ENCODE data around the gene GOLGA8B.
A peak's percentile ranks its signal among the peaks of the same experiment; 100 is the strongest.

GOLGA8B gene

DNA sequence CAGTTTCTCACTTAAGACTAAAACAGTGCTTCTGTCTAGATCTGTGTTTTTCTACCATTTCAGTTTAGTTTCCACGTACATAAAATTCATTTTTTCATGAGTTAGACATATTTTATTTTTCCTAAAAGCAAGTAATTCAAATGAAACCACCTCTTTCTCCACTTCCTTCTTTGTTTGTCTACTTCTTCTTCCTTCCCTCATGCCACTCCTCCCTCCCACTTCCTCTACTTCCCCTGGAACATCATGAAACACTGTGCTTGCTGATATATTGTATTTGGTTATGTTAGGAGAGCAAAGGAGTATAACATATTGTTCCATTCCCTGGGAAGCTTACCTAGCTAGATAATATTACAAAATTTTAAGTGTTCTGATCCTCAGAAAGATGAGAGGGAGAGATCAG lies 36.7 kb upstream of the GOLGA8B start:
- no peak for DNase-seq (ENCODE audit: insufficient read length, low spot score)
- no peak for FAIRE-seq
- TF ChIP-seq, protein P1, sequence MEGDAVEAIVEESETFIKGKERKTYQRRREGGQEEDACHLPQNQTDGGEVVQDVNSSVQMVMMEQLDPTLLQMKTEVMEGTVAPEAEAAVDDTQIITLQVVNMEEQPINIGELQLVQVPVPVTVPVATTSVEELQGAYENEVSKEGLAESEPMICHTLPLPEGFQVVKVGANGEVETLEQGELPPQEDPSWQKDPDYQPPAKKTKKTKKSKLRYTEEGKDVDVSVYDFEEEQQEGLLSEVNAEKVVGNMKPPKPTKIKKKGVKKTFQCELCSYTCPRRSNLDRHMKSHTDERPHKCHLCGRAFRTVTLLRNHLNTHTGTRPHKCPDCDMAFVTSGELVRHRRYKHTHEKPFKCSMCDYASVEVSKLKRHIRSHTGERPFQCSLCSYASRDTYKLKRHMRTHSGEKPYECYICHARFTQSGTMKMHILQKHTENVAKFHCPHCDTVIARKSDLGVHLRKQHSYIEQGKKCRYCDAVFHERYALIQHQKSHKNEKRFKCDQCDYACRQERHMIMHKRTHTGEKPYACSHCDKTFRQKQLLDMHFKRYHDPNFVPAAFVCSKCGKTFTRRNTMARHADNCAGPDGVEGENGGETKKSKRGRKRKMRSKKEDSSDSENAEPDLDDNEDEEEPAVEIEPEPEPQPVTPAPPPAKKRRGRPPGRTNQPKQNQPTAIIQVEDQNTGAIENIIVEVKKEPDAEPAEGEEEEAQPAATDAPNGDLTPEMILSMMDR (IDR thresholded peaks at IDR 0.05; ENCODE audit: insufficient read depth, missing control alignments) = no peak

DNA sequence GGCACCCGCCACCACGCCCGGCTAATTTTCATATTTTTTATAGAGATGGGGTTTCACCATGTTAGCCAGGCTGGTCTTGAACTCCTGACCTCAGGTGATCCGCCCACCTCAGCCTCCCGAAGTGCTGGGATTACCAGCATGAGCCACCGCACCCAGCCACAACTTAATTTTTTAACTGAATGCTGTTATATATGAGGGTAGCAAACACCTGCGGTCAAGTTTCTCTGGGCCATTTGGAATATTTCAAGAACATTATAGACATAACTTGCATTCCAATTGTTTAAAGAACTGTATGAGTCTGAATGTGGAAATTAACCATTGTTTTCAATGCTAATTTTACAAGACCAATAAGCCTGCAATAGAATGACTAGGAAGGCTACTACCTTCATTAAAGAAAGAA lies 35.7 kb upstream of the GOLGA8B start:
- FAIRE-seq (no peak), DNase-seq (ENCODE audit: insufficient read length, low spot score) (no peak)
- TF ChIP-seq, protein P1 (IDR thresholded peaks at IDR 0.05; ENCODE audit: insufficient read depth, missing control alignments) = no peak

DNA sequence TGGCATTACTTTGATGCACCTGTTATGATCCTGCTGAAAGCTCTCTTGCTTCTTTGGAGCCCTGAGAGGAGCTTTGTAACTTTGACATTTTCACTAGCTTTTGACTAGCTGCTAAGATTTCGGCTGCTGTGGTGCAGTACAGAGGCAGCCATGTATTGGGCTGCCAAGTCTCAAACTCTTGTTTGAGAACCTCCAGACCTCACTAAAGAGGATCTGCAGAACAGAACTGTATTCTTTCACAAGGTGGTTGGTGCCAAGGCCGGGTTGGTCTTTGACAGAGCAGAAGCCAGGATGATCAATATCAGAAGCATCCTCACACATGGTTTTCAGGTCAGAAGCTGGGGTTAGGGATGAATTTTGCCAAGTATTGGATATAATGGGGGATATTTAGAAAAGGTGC lies 34.6 kb upstream of the GOLGA8B start:
- FAIRE-seq (no peak), DNase-seq (ENCODE audit: insufficient read length, low spot score) (no peak)
- TF ChIP-seq, protein P1 (IDR thresholded peaks at IDR 0.05; ENCODE audit: insufficient read depth, missing control alignments) = no peak

DNA sequence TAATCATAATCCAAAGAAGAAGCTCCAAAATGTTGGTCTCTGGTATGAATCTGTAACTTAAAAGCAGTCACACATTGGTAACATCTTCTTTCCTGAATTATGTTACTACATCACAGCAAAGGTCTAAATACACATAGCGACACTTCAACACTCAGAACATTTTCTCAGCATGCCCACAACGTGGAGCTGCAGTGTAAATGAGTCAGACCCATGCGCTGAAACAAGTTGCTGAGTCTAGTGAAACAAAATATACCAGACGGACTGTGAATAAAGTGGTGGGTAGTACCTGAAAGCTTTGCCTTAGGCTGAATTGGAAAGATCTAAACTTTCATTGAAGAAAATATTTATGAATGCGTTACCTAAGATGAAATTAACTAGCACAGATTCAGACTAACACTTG lies 33.2 kb upstream of the GOLGA8B start:
- TF ChIP-seq, protein P1 (IDR thresholded peaks at IDR 0.05; ENCODE audit: insufficient read depth, missing control alignments) = peak; percentile 21
- FAIRE-seq (no peak), DNase-seq (ENCODE audit: insufficient read length, low spot score) (no peak)

DNA sequence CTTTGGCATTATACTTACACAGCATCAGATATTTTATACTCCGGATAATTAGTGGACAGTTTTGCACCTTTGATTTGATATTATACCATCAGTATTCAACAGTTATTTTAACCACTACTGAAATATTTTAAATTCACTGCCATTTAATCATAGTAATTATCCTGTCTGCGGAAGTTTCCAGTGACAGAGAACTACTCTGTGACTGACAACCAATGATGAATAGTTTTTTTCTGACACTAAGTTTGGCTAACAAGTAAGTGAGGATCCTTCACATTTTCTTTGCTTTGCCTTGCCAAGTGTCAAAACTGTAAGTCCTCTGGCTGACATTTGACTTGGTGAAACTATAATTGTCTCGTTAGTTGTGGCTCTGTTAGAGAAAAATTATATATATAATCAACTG lies 30.5 kb upstream of the GOLGA8B start:
- DNase-seq (ENCODE audit: insufficient read length, low spot score) = no peak
- TF ChIP-seq, protein P1 (IDR thresholded peaks at IDR 0.05; ENCODE audit: insufficient read depth, missing control alignments) = no peak
- FAIRE-seq = no peak

DNA sequence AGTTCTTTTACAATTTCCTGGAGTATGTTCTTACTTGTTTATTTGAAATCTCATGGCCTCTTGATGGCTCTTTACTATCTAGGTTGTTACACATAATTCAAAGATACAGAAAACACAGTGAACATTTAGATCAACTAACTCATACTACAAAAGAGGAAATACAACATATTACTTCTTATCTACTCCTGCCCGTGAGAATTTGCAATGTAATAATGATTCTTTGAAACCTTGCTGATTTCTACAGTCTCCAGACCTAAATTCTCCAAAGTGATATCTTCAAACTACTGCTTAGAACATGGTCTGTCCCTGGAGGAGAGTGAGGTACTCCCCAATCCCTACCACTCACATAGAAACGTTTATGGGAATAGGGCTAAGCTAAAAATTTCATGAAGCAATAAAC lies 29.9 kb upstream of the GOLGA8B start:
- TF ChIP-seq, protein P1 (IDR thresholded peaks at IDR 0.05; ENCODE audit: insufficient read depth, missing control alignments) = no peak
- no peak for FAIRE-seq
- DNase-seq (ENCODE audit: insufficient read length, low spot score) = no peak

DNA sequence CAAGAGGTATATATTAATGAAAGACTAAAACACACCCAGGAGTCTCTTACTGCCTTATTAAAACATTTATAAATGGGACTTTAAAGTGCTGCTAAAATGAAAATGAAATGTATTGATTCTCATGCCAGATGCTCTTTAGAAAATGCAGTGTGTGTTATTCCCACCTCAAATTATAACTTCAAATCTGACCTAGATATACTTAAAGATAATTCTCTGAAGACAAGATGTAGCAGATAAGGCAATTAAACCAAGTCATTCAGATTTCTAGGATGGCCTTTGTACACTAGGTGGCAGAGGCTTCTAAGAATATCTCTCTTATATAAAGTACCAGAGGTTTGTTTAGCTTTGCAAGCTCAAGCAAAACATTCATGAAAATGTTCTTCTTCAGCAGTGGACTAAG lies 26.9 kb upstream of the GOLGA8B start:
- DNase-seq (ENCODE audit: insufficient read length, low spot score) (no peak), FAIRE-seq (no peak)
- TF ChIP-seq, protein P1 (IDR thresholded peaks at IDR 0.05; ENCODE audit: insufficient read depth, missing control alignments) = peak; percentile 26

All from D721Med (cell line).